Measurements from ENCODE around the gene SCMH1. TPM values are rescaled to one million over a fixed set of nuclear protein-coding genes. Genes with fewer than 3 reads are reported as not detected.

Gene SCMH1
- total and polyA plus RNA-seq, 2 experiments from 2014 or later = 15.0 to 19.4 TPM

DNA sequence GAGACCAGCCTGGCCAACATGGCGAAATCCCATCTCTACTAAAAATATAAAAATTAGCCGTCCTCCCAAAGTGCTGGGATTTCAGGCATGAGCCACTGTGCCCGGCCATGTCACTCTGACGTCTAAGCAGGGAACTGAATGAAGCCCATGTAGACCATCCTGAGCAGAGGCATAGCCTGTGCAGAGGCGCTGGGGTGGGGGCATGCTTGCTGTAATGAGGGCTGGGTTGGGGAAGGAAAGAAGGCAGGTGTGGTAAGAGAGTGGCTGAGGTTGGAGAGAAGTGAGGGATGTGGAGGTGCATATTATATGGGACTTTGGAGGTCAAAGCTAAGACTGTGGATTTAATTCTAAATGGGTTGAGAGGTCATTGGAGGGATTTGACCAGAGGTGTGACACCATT, 47.1 kb upstream of the SCMH1 start:
- Mint-ChIP-seq H3K4me1 (peaks cover 20% of the 10 kb centered on the region), H3K27me3 (ENCODE audit: insufficient read depth, low read depth, poor library complexity) (peaks cover 6% of the 10 kb centered on the region), H3K27ac (no peak overlapping the region), H3K9me3 (no peaks in the 10 kb centered on the region), H3K36me3 (ENCODE audit: low read depth) (no peaks in the 10 kb centered on the region), H3K4me3 (no peak overlapping the region)
- no peaks in the 10 kb centered on the region for H4K20me1 ChIP-seq (replicated peaks; ENCODE audit: insufficient read depth)
- H3K36me3 ChIP-seq (ENCODE audit: insufficient read depth) = no peaks in the 10 kb centered on the region
- no peak overlapping the region for H3K4me3 ChIP-seq
- H3K4me2 ChIP-seq = no peak overlapping the region
- no peak overlapping the region for H2AFZ ChIP-seq
- H3K27me3 ChIP-seq (ENCODE audit: insufficient read depth) = peaks cover 11% of the 10 kb centered on the region; the same call in 1 of the 2 replicates
- H3K79me2 ChIP-seq (replicated peaks; ENCODE audit: insufficient read depth) = no peaks in the 10 kb centered on the region
- ATAC-seq (no peak), DNase-seq (ENCODE audit: low spot score) (no peak)
- peaks cover 3% of the 10 kb centered on the region for H3K4me1 ChIP-seq (ENCODE audit: insufficient read depth)
- no peak overlapping the region for H3K27ac ChIP-seq (ENCODE audit: low read depth)
- TF ChIP-seq, protein P1, sequence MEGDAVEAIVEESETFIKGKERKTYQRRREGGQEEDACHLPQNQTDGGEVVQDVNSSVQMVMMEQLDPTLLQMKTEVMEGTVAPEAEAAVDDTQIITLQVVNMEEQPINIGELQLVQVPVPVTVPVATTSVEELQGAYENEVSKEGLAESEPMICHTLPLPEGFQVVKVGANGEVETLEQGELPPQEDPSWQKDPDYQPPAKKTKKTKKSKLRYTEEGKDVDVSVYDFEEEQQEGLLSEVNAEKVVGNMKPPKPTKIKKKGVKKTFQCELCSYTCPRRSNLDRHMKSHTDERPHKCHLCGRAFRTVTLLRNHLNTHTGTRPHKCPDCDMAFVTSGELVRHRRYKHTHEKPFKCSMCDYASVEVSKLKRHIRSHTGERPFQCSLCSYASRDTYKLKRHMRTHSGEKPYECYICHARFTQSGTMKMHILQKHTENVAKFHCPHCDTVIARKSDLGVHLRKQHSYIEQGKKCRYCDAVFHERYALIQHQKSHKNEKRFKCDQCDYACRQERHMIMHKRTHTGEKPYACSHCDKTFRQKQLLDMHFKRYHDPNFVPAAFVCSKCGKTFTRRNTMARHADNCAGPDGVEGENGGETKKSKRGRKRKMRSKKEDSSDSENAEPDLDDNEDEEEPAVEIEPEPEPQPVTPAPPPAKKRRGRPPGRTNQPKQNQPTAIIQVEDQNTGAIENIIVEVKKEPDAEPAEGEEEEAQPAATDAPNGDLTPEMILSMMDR (conservative IDR thresholded peaks at IDR 0.05; ENCODE audit: low read depth in 2 of 2) = no peak
- TF ChIP-seq STAT1 (IDR thresholded peaks at IDR 0.05; ENCODE audit: unreplicated experiment) = no peak
- no peak for TF ChIP-seq CREB1 (CRISPR knock-in tag; IDR thresholded peaks at IDR 0.05; ENCODE audit: low read depth)
- no peaks in the 10 kb centered on the region for H3F3A ChIP-seq (replicated peaks; ENCODE audit: low read depth)
- H3K9me2 ChIP-seq (ENCODE audit: insufficient read depth) = no peaks in the 10 kb centered on the region

GRCh38 chr1:41286992-41287391, 44.9 kb upstream of the SCMH1 start:
- ATAC-seq = no peak
- H2AFZ ChIP-seq = no peak overlapping the region
- H3K36me3 Mint-ChIP-seq (ENCODE audit: low read depth) = no peaks in the 10 kb centered on the region
- TF ChIP-seq, protein P2, sequence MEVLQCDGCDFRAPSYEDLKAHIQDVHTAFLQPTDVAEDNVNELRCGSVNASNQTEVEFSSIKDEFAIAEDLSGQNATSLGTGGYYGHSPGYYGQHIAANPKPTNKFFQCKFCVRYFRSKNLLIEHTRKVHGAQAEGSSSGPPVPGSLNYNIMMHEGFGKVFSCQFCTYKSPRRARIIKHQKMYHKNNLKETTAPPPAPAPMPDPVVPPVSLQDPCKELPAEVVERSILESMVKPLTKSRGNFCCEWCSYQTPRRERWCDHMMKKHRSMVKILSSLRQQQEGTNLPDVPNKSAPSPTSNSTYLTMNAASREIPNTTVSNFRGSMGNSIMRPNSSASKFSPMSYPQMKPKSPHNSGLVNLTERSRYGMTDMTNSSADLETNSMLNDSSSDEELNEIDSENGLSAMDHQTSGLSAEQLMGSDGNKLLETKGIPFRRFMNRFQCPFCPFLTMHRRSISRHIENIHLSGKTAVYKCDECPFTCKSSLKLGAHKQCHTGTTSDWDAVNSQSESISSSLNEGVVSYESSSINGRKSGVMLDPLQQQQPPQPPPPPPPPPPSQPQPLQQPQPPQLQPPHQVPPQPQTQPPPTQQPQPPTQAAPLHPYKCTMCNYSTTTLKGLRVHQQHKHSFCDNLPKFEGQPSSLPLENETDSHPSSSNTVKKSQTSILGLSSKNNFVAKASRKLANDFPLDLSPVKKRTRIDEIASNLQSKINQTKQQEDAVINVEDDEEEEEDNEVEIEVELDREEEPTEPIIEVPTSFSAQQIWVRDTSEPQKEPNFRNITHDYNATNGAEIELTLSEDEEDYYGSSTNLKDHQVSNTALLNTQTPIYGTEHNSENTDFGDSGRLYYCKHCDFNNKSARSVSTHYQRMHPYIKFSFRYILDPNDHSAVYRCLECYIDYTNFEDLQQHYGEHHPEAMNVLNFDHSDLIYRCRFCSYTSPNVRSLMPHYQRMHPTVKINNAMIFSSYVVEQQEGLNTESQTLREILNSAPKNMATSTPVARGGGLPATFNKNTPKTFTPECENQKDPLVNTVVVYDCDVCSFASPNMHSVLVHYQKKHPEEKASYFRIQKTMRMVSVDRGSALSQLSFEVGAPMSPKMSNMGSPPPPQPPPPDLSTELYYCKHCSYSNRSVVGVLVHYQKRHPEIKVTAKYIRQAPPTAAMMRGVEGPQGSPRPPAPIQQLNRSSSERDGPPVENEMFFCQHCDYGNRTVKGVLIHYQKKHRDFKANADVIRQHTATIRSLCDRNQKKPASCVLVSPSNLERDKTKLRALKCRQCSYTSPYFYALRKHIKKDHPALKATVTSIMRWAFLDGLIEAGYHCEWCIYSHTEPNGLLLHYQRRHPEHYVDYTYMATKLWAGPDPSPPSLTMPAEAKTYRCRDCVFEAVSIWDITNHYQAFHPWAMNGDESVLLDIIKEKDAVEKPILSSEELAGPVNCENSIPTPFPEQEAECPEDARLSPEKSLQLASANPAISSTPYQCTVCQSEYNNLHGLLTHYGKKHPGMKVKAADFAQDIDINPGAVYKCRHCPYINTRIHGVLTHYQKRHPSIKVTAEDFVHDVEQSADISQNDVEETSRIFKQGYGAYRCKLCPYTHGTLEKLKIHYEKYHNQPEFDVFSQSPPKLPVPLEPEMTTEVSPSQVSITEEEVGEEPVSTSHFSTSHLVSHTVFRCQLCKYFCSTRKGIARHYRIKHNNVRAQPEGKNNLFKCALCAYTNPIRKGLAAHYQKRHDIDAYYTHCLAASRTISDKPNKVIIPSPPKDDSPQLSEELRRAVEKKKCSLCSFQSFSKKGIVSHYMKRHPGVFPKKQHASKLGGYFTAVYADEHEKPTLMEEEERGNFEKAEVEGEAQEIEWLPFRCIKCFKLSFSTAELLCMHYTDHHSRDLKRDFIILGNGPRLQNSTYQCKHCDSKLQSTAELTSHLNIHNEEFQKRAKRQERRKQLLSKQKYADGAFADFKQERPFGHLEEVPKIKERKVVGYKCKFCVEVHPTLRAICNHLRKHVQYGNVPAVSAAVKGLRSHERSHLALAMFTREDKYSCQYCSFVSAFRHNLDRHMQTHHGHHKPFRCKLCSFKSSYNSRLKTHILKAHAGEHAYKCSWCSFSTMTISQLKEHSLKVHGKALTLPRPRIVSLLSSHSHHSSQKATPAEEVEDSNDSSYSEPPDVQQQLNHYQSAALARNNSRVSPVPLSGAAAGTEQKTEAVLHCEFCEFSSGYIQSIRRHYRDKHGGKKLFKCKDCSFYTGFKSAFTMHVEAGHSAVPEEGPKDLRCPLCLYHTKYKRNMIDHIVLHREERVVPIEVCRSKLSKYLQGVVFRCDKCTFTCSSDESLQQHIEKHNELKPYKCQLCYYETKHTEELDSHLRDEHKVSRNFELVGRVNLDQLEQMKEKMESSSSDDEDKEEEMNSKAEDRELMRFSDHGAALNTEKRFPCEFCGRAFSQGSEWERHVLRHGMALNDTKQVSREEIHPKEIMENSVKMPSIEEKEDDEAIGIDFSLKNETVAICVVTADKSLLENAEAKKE (CRISPR knock-in tag; IDR thresholded peaks at IDR 0.05) = no peak
- TF ChIP-seq POLR2AphosphoS5 (IDR thresholded peaks at IDR 0.05; ENCODE audit: low read depth) = no peak
- TF ChIP-seq, protein P1 (conservative IDR thresholded peaks at IDR 0.05; ENCODE audit: low read depth in 2 of 2) = no peak
- no peak for TF ChIP-seq ZNF331 (CRISPR knock-in tag; IDR thresholded peaks at IDR 0.05; ENCODE audit: low read depth)
- TF ChIP-seq EZH2 (IDR thresholded peaks at IDR 0.05; ENCODE audit: low read depth, unreplicated experiment) = no peak
- no peak for TF ChIP-seq CREB1 (CRISPR knock-in tag; IDR thresholded peaks at IDR 0.05; ENCODE audit: low read depth)
- no peak for TF ChIP-seq ZNF114 (CRISPR knock-in tag; IDR thresholded peaks at IDR 0.05)
- TF ChIP-seq, protein P3, sequence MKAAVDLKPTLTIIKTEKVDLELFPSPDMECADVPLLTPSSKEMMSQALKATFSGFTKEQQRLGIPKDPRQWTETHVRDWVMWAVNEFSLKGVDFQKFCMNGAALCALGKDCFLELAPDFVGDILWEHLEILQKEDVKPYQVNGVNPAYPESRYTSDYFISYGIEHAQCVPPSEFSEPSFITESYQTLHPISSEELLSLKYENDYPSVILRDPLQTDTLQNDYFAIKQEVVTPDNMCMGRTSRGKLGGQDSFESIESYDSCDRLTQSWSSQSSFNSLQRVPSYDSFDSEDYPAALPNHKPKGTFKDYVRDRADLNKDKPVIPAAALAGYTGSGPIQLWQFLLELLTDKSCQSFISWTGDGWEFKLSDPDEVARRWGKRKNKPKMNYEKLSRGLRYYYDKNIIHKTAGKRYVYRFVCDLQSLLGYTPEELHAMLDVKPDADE (IDR thresholded peaks at IDR 0.05) = no peak

More at GRCh38 chr1:41286992-41287391, 44.9 kb upstream of the SCMH1 start:
- H3K4me1 ChIP-seq (ENCODE audit: insufficient read depth) = peaks cover 3% of the 10 kb centered on the region
- no peaks in the 10 kb centered on the region for H4K20me1 ChIP-seq (replicated peaks; ENCODE audit: insufficient read depth)
- H3K9me3 Mint-ChIP-seq = no peaks in the 10 kb centered on the region
- H3K4me3 ChIP-seq = no peak overlapping the region
- no peak overlapping the region for H3K27ac ChIP-seq (ENCODE audit: low read depth)
- DNase-seq (ENCODE audit: low spot score) = no peak
- peaks cover 9% of the 10 kb centered on the region for H3K27me3 Mint-ChIP-seq (ENCODE audit: insufficient read depth, low read depth, poor library complexity)
- no peak overlapping the region for H3K27ac Mint-ChIP-seq
- peaks cover 22% of the 10 kb centered on the region for H3K4me1 Mint-ChIP-seq
- H3K79me2 ChIP-seq (replicated peaks; ENCODE audit: insufficient read depth) = no peaks in the 10 kb centered on the region
- no peaks in the 10 kb centered on the region for H3F3A ChIP-seq (replicated peaks; ENCODE audit: low read depth)
- peaks cover 11% of the 10 kb centered on the region; the same call in 1 of the 2 replicates for H3K27me3 ChIP-seq (ENCODE audit: insufficient read depth)
- H3K36me3 ChIP-seq (ENCODE audit: insufficient read depth) = no peaks in the 10 kb centered on the region
- no peaks in the 10 kb centered on the region for H3K9me2 ChIP-seq (ENCODE audit: insufficient read depth)
- no peak overlapping the region for H3K4me3 Mint-ChIP-seq
- H3K4me2 ChIP-seq = 0 out of 2 replicates have a peak overlapping the region, but pooled peaks have one; percentile 53
